Mucosa of descending colon (tissue), 3 donors: ENCODE data around the gene CYB5B. TPM values are rescaled to one million over a fixed set of nuclear protein-coding genes. Genes with fewer than 3 reads are reported as not detected.

ENCODE experiments used
- ATAC-seq: fragments of 200-7000 bp; cut with Tn5 transposase; one replicate; pipeline ENCODE4 v1.9.1; 2020; ENCODE audit warnings: mild to moderate bottlenecking, moderate library complexity
- DNase-seq, 3 donors: peaks; one replicate each; pipeline ENCODE4 v3.0.0-alpha.2; 2020
- H3K36me3 ChIP-seq: fragments of 200-600 bp; one replicate; pipeline ENCODE4 v1.8.0; 2021; ENCODE audit warnings: low read depth, mild to moderate bottlenecking
- H3K4me1 ChIP-seq: fragments of 200-600 bp; one replicate; pipeline ENCODE4 v1.8.0; 2021; ENCODE audit warnings: low read depth, mild to moderate bottlenecking
- H3K4me3 ChIP-seq: fragments of 200-600 bp; one replicate; pipeline ENCODE4 v1.8.0; 2021; ENCODE audit warnings: mild to moderate bottlenecking
- H3K9me3 ChIP-seq: fragments of 200-600 bp; one replicate; pipeline ENCODE4 v1.8.0; 2021; ENCODE audit warnings: mild to moderate bottlenecking
- intact Hi-C, 2 donors: fragments of 100-400 bp; cut with DNase I in 1 of 2; cut with micrococcal nuclease in 1 of 2; formaldehyde crosslinking; loops; one replicate each; pipeline versions ENCODE4 v1.11.0 to v1.11.1; 2022; cut with DNase I, micrococcal nuclease
- total RNA-seq, 3 donors: library from RNA; stranded (reverse); fragmentation: NEBNext Ultra II Directional in 2 of 3; extraction: Animal tissue kit (Norgen Biotek cat#: 25700) in 2 of 3; gene quantifications; one replicate each; pipeline versions ENCODE4 v1.2.1 to v1.2.4, GENCODE V29; 2021 to 2023
- TF ChIP-seq, protein P1 (sequence below): fragments of 200-600 bp; IDR thresholded peaks from one replicate; pipeline ENCODE4 v1.8.0; 2022; ENCODE audit warnings: antibody characterized with exemption, mild to moderate bottlenecking
- donor health status: DM: no; HTN: no; CAD: no; lungs with moderate emphysema.
- donor health status: DM: no; HTN: no; CAD: no.
- donor health status: DM: no; HTN: yes; CAD: no.

CYB5B gene
- total RNA-seq, 3 donors from 2014 or later = 121 to 187 (median 159) TPM

DNA sequence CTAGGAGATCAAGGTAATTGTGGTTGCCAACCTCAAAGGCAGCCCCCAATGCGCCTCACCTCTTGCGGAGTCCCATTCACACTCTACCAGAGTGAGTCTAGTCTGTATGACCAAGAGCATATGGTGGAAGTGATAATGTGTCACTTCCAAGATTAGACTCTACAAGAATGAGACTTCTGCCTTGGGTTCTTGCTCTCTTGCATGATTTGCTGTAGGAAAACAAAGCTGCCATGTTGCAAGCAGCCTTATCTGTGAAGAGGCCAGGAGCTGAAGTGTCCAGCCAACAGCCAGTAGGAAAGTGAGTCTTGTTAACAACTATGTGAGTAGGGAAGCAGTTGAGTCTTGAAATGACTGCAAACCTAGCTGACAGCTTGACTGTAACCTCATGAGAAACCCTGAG lies 42.0 kb upstream of the CYB5B start:
- Histone ChIP-seq H3K9me3 (no peaks in the 10 kb centered on the region), H3K4me3 (no peak overlapping the region), H3K36me3 (no peaks in the 10 kb centered on the region), H3K4me1 (peaks cover 12% of the 10 kb centered on the region)
- intact Hi-C loops = no loop called here
- ATAC-seq (no peak), DNase-seq (no peak)
- TF ChIP-seq, protein P1, sequence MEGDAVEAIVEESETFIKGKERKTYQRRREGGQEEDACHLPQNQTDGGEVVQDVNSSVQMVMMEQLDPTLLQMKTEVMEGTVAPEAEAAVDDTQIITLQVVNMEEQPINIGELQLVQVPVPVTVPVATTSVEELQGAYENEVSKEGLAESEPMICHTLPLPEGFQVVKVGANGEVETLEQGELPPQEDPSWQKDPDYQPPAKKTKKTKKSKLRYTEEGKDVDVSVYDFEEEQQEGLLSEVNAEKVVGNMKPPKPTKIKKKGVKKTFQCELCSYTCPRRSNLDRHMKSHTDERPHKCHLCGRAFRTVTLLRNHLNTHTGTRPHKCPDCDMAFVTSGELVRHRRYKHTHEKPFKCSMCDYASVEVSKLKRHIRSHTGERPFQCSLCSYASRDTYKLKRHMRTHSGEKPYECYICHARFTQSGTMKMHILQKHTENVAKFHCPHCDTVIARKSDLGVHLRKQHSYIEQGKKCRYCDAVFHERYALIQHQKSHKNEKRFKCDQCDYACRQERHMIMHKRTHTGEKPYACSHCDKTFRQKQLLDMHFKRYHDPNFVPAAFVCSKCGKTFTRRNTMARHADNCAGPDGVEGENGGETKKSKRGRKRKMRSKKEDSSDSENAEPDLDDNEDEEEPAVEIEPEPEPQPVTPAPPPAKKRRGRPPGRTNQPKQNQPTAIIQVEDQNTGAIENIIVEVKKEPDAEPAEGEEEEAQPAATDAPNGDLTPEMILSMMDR = no peak

DNA sequence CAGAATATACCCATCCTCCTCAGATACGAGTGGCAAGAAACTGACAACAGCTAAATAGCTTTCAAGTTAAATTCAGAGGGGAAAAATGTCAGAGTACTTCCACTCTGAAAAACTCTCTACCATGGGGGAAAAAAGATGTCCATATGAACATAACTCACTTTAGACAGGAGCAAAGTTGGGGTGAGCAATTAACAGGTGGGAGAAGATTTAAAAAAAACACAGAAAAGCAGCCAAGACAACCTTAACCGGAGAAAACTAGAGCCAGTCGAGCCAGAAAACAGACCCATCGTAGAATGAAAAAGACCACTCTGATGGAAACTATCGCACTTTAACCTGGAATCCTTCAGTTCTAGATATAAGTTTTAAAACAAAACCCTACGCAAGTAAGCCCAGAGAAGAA lies 39.4 kb upstream of the CYB5B start:
- DNase-seq = no peak
- intact Hi-C loops = no loop called here
- Histone ChIP-seq H3K4me1 (peaks cover 12% of the 10 kb centered on the region), H3K9me3 (no peaks in the 10 kb centered on the region), H3K36me3 (no peaks in the 10 kb centered on the region), H3K4me3 (peak overlapping the region; percentile 61)
- TF ChIP-seq, protein P1 = no peak
- ATAC-seq = no peak

DNA sequence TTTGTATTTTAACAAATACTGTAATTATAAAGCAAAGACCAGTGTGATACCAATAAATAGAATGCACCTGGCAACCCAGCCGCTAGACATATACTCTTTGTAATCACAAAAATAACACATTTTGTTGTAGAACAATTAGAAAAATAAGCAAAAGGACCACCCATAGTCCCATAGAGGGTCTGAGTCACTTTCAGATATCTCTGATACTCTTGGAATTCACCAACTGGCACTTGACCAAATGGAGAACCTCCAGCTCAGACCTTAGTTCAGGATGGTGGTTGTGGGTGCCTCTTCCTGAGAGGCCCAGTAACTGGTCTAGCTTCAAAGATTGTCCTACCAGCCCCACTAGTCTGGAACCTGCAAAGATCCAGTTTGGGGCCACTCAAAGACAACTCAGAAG lies 37.8 kb upstream of the CYB5B start:
- no peak for ATAC-seq
- TF ChIP-seq, protein P1 = no peak
- peaks cover 12% of the 10 kb centered on the region for H3K4me1 ChIP-seq
- no peaks in the 10 kb centered on the region for H3K9me3 ChIP-seq
- DNase-seq = no peak
- no peak overlapping the region for H3K4me3 ChIP-seq
- intact Hi-C loops = no loop called here
- H3K36me3 ChIP-seq = no peaks in the 10 kb centered on the region

DNA sequence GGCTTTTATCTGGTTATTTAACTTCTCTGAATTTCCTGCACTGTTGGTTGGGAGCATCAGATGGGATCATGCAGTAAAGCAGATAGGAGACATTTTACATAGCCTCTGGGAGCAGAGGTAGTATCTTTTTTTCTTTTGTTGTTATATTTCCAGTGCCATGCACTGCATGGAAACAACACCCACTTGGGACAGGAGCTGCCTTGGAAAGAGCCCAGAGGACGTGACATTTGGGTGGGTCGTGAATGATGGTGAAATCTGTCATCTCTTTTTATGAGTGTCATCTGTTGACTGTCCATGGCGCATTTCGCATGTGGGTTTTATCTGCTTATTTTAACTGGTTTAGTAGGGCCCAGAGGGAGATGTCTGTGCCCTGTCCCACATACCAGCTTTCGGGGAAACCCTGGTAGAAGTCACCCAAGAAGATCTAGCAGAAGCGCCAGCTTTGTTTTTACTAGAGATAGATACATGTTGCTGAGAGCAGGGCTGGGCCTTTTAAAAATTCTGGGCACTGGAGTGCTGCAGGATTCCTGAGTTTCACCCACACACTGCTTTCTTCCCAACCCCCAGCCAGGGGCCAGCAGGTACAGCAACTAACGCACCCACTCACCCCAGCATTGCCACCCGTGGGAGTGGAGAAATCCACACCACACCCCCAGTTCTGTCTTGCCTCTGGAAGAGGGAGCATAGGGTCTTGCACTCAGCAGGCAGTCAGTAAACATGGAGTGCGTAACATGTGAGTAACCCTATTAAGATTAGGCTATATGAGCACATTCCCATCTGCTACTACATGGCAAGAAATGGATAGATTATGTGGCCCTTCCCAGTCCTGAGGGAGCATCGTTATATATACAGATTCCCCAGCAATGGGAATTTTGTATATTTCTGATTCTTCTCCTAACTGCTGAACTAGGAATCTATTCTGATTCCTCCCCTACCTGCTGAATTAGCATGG lies 30.2 kb upstream of the CYB5B start:
- TF ChIP-seq, protein P1 = no peak
- peaks cover 24% of the 10 kb centered on the region for H3K4me1 ChIP-seq
- no peaks in the 10 kb centered on the region for H3K9me3 ChIP-seq
- no peak overlapping the region for H3K4me3 ChIP-seq
- DNase-seq (peak in 1 of 3 donors; percentile 36), ATAC-seq (no peak)
- no peaks in the 10 kb centered on the region for H3K36me3 ChIP-seq
- intact Hi-C loops = no loop called here

DNA sequence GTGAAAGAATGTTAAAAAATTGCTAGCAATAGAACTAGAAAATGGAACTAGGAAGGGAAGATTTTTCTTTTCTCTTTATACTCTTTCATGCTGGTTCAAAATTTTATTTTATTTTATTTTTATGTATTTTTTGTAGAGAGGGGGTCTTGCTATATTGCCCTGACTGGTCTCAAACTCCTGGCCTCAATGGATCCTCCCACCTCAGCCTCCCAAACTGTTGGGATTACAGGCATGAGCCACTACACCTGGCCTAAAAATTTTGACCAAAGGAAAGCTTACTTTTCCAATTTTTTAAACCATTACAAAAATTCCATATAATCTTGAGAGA lies 28.6 kb upstream of the CYB5B start:
- TF ChIP-seq, protein P1 = peak; percentile 37
- no peak for DNase-seq
- Histone ChIP-seq H3K4me1 (peaks cover 28% of the 10 kb centered on the region), H3K36me3 (no peaks in the 10 kb centered on the region), H3K4me3 (no peak overlapping the region), H3K9me3 (no peaks in the 10 kb centered on the region)
- intact Hi-C loops = no loop called here
- ATAC-seq = no peak
